Osteocyte (in vitro differentiated cells): Measurements from ENCODE around the gene ANGPTL7. TPM values are rescaled to one million over a fixed set of nuclear protein-coding genes. Genes with fewer than 3 reads are reported as not detected.

ENCODE experiments used
- DNase-seq: peaks from one replicate; pipeline ENCODE4 v3.0.0; 2021; ENCODE audit warnings: mixed read lengths; ENCODE audit not compliant: unreplicated experiment; ENCODE audit errors: extremely low spot score
- H3K27ac Mint-ChIP-seq: one replicate; pipeline ENCODE4 v1.8.0; 2021; ENCODE audit warnings: mild to moderate bottlenecking, mixed read lengths; ENCODE audit not compliant: unreplicated experiment
- H3K27me3 Mint-ChIP-seq: one replicate; pipeline ENCODE4 v1.8.0; 2021; ENCODE audit warnings: mixed read lengths; ENCODE audit not compliant: unreplicated experiment
- H3K36me3 Mint-ChIP-seq: one replicate; pipeline ENCODE4 v1.8.0; 2021; ENCODE audit warnings: mixed read lengths; ENCODE audit not compliant: unreplicated experiment
- H3K4me1 Mint-ChIP-seq: one replicate; pipeline ENCODE4 v1.8.0; 2021; ENCODE audit warnings: mixed read lengths; ENCODE audit not compliant: unreplicated experiment
- H3K4me3 Mint-ChIP-seq: one replicate; pipeline ENCODE4 v1.8.0; 2021; ENCODE audit warnings: mild to moderate bottlenecking, moderate library complexity, mixed read lengths; ENCODE audit not compliant: unreplicated experiment
- H3K9me3 Mint-ChIP-seq: one replicate; pipeline ENCODE4 v1.8.0; 2021; ENCODE audit warnings: mixed read lengths; ENCODE audit not compliant: unreplicated experiment
- total RNA-seq: library from RNA; stranded (reverse); gene quantifications from 2 replicates; pipeline ENCODE4 v1.2.1, GENCODE V29; 2021
- TF ChIP-seq, protein P1 (sequence below): fragments of 200-600 bp; sonication (generic); IDR thresholded peaks from 2 replicates; pipeline ENCODE4 v1.5.0; 2021; ENCODE audit warnings: antibody characterized with exemption, mild to moderate bottlenecking, moderate library complexity

The ANGPTL7 gene
- total RNA-seq, 1 donor from 2014 or later: not detected

DNA sequence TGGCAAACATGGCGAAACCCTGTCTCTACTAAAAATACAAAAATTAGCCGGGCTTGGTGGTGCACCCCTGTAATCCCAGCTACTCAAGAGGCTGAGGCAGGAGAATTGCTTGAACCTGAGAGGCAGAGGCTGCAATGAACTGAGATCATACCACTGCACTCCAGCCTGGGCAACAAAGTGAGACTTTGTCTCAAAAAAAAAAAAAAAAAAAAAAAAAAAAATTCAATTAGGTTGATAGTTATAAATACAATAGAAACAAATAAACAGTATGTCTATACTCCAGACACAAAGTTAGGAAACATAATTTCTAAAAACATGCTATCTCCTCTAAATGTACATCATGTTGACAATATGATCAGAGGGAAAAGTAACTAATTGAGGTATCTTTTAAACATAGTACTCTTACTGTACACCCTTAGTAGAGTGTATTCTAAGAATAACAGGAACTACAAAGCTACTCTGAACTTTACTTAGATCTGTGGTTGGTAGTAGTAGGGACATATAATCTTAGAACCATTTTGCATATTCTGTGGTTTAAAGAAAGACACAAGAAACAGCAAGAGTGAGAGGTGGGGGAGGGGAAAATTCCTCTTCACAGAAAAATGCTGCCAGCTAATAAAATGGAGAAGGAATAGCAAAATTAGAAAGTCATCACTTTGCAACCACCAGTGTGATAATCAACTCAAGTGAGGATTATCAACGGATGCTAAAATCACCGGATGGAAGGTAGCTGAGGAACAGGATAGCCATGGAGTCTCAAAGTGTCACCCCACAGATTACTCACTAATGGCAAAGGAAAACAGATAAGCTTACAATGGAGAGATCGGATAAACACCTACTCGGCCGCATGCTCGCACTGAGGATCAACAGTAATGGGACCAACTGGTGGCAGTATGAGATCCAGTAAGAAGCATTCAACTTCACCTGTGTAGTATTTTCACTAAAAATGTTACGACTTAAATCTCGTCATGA, 38.2 kb downstream of the ANGPTL7 start:
- TF ChIP-seq, protein P1, sequence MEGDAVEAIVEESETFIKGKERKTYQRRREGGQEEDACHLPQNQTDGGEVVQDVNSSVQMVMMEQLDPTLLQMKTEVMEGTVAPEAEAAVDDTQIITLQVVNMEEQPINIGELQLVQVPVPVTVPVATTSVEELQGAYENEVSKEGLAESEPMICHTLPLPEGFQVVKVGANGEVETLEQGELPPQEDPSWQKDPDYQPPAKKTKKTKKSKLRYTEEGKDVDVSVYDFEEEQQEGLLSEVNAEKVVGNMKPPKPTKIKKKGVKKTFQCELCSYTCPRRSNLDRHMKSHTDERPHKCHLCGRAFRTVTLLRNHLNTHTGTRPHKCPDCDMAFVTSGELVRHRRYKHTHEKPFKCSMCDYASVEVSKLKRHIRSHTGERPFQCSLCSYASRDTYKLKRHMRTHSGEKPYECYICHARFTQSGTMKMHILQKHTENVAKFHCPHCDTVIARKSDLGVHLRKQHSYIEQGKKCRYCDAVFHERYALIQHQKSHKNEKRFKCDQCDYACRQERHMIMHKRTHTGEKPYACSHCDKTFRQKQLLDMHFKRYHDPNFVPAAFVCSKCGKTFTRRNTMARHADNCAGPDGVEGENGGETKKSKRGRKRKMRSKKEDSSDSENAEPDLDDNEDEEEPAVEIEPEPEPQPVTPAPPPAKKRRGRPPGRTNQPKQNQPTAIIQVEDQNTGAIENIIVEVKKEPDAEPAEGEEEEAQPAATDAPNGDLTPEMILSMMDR: no peak
- Mint-ChIP-seq H3K4me3 (no peak overlapping the region), H3K27ac (no peak overlapping the region), H3K27me3 (no peaks in the 10 kb centered on the region), H3K9me3 (no peaks in the 10 kb centered on the region), H3K4me1 (no peaks in the 10 kb centered on the region), H3K36me3 (peaks cover 53% of the 10 kb centered on the region)
- no peak for DNase-seq

DNA sequence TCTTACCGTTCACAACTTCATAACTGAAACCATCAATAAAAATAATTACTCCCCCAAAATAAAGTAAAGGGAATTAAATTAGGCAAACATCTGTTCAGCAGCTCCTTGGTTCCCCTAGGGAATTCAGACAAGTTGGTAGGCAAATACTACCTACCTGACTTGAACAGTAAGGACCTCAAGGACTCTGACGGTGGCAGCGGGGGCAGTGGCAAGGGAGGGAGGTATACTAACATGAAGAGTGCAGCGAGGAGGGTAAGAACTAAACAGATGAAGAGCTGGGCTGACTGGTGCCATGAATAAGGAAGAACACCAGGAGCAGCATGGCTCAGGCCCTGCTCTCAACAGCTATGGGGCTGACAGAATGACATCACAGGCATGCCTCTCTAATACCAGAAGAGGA, 40.0 kb downstream of the ANGPTL7 start:
- Mint-ChIP-seq H3K4me1 (no peaks in the 10 kb centered on the region), H3K36me3 (peaks cover 61% of the 10 kb centered on the region), H3K4me3 (no peak overlapping the region), H3K9me3 (no peaks in the 10 kb centered on the region), H3K27me3 (no peaks in the 10 kb centered on the region), H3K27ac (no peak overlapping the region)
- no peak for DNase-seq
- TF ChIP-seq, protein P1: no peak

DNA sequence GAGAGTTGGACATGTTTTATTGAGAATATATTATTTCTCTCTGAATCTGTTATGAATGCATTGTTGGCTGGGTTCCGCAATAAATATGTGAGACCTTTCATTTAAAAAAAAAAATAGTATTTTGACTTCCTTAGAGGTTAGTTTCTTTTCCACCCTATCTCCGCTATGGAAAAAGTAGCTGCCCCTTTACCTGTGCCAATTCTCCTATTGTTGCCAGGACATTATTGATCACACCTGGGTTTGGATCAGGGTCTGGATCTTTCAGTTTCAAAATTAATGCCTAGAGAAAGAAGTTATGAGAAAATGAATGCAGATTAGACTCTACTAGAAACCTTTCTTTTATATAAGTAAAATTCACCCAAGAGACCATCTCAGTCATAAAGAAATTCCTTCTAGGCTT, 44.1 kb downstream of the ANGPTL7 start:
- H3K4me1 Mint-ChIP-seq: no peaks in the 10 kb centered on the region
- no peak for DNase-seq
- no peaks in the 10 kb centered on the region for H3K27me3 Mint-ChIP-seq
- H3K27ac Mint-ChIP-seq: no peak overlapping the region
- peaks cover 58% of the 10 kb centered on the region for H3K36me3 Mint-ChIP-seq
- TF ChIP-seq, protein P1: no peak
- H3K9me3 Mint-ChIP-seq: no peaks in the 10 kb centered on the region
- no peak overlapping the region for H3K4me3 Mint-ChIP-seq

DNA sequence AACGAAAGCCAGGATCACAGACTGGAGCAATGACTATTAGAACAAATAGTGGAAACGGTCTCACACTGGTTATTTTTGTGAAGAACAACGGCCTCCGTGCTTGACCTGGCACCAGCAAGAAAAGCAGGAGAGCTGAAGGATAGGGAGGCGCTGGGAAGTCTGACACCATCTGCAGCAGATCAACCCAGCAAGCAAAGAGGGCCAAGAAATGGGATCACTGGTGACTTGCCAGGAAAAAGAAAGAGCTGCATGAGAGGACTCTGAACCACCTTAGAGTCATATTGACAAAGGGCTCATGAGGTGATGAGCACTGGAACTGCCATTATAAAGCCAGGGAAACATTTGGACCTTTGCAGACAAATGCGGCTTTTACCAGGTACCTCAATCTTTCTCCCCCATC, 48.2 kb downstream of the ANGPTL7 start:
- H3K36me3 Mint-ChIP-seq: peaks cover 48% of the 10 kb centered on the region
- H3K27ac Mint-ChIP-seq: no peak overlapping the region
- DNase-seq: no peak
- no peak overlapping the region for H3K4me3 Mint-ChIP-seq
- no peaks in the 10 kb centered on the region for H3K4me1 Mint-ChIP-seq
- no peaks in the 10 kb centered on the region for H3K27me3 Mint-ChIP-seq
- TF ChIP-seq, protein P1: no peak
- no peaks in the 10 kb centered on the region for H3K9me3 Mint-ChIP-seq

DNA sequence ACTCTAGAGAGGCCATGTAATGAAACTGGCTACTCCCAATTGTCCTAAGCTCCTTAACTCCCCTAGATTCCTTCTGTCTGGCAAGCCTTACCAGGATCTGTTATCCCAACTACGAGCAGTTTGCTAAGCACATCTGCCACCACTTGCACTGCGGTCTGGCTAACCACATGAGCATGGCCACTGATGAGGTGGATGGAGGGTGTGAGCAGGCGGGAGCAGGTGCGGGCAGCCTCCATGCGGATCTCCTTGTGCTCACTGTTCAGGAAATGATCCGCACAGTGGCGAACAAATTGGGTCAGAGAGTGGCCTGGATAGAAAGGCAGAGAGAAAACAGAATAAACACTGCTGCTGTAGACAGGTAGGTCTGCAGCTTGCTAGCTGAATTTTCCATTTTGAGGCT, 49.2 kb downstream of the ANGPTL7 start:
- H3K4me3 Mint-ChIP-seq: no peak overlapping the region
- no peaks in the 10 kb centered on the region for H3K4me1 Mint-ChIP-seq
- TF ChIP-seq, protein P1: no peak
- no peaks in the 10 kb centered on the region for H3K27me3 Mint-ChIP-seq
- no peak overlapping the region for H3K27ac Mint-ChIP-seq
- DNase-seq: no peak
- H3K9me3 Mint-ChIP-seq: no peaks in the 10 kb centered on the region
- peaks cover 50% of the 10 kb centered on the region for H3K36me3 Mint-ChIP-seq
